HS-5 (cell line): ENCODE results near the gene SCGB1A1.
A peak's percentile ranks its signal among the peaks of the same experiment; 100 is the strongest.

Experiments
- DNase-seq: peaks from one replicate; pipeline ENCODE4 v3.0.0-alpha.2; 2012; ENCODE audit warnings: low read depth

SCGB1A1 gene

GRCh38 chr11:62421996-62422395, 3.2 kb downstream of the SCGB1A1 start:
- DNase-seq, result no peak

- no peak for DNase-seq
Measured at GRCh38 chr11:62423012-62423411, 4.2 kb downstream of the SCGB1A1 start.

GRCh38 chr11:62427630-62428233, 8.9 kb downstream of the SCGB1A1 start:
- DNase-seq, result no peak

GRCh38 chr11:62428871-62429560, 10.2 kb downstream of the SCGB1A1 start:
- no peak for DNase-seq

- no peak for DNase-seq
Measured at GRCh38 chr11:62430425-62430824, 11.6 kb downstream of the SCGB1A1 start.

- peak; percentile 69 for DNase-seq
Measured at GRCh38 chr11:62431171-62431901, 12.5 kb downstream of the SCGB1A1 start.

GRCh38 chr11:62432695-62433094, 13.9 kb downstream of the SCGB1A1 start:
- DNase-seq, result no peak

GRCh38 chr11:62433141-62433903, 14.5 kb downstream of the SCGB1A1 start:
- DNase-seq, result no peak

- DNase-seq, result no peak
Measured at GRCh38 chr11:62433904-62434276, 15.1 kb downstream of the SCGB1A1 start.

GRCh38 chr11:62435846-62436660, 17.2 kb downstream of the SCGB1A1 start:
- no peak for DNase-seq

GRCh38 chr11:62437616-62438015, 18.8 kb downstream of the SCGB1A1 start:
- DNase-seq, result no peak

- DNase-seq, result no peak
Measured at GRCh38 chr11:62438641-62439040, 19.8 kb downstream of the SCGB1A1 start.

GRCh38 chr11:62439785-62440602, 21.2 kb downstream of the SCGB1A1 start:
- DNase-seq, result no peak

- no peak for DNase-seq
Measured at GRCh38 chr11:62443390-62444235, 24.8 kb downstream of the SCGB1A1 start.

- no peak for DNase-seq
Measured at GRCh38 chr11:62444236-62444833, 25.5 kb downstream of the SCGB1A1 start.

- no peak for DNase-seq
Measured at GRCh38 chr11:62444835-62445234, 26.0 kb downstream of the SCGB1A1 start.

- DNase-seq, result no peak
Measured at GRCh38 chr11:62445314-62445740, 26.5 kb downstream of the SCGB1A1 start.

- no peak for DNase-seq
Measured at GRCh38 chr11:62446091-62446490, 27.3 kb downstream of the SCGB1A1 start.

GRCh38 chr11:62449451-62449851, 30.6 kb downstream of the SCGB1A1 start:
- no peak for DNase-seq
